RWPE1 (cell line): ENCODE measurements around the gene PDE4D.

Source experiments
- CTCF ChIA-PET: fragments of 350-600 bp; sonication (Branson Sonifier 250); formaldehyde crosslinking; extraction: SDS; loops from one replicate; lab custom pipeline; 2021; lab: Yijun Ruan, JAX
- POLR2A ChIA-PET: fragments of 400-600 bp; formaldehyde crosslinking; extraction: SDS; loops from one replicate; lab custom pipeline; 2020; ENCODE audit warnings: antibody characterized with exemption; ENCODE audit not compliant: low non-redundant PET; lab: Yijun Ruan, JAX
- DNase-seq: peaks from one replicate; pipeline ENCODE4 v3.0.0; 2012; ENCODE audit warnings: low spot score
- H3K27ac ChIP-seq: fragments of 450-650 bp; 2 replicates; pipeline ENCODE4 v1.5.1; 2017
- CTCF ChIP-seq: fragments of 450-650 bp; conservative IDR thresholded peaks from 2 replicates; pipeline ENCODE4 v1.5.1; 2017; ENCODE audit warnings: low read depth, mild to moderate bottlenecking

PDE4D gene

GRCh38 chr5:59830536-59831200 is 62.9 kb downstream of the PDE4D start:
- no peak for DNase-seq
- ChIA-PET POLR2A (no interaction called here), CTCF (interaction anchor here (1.0 kb wide), 1 partner anchor 20 kb away, joined by 3 read pairs; no protein-coding TSS in a partner anchor)
- no peak for TF ChIP-seq CTCF
- no peak overlapping the region for H3K27ac ChIP-seq

DNA sequence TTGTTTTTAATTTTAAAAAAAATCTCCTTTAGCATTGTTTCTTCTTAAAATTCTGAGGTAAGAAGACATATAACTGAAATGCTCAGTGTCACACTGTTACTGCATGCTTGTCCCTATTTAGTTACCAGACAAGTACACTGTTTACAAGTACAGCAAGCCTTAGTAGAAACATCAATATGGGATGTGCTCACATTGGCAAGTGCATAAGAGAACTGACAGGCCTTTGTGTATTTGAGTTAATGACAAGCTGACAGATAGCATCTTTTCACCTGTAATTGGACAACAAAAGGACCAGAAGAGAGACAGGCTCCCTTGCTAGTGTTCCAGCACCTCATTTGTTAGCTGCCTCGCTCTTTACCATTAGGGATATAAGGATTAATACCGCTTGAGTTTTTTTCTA is 63.6 kb downstream of the PDE4D start:
- no peak overlapping the region for H3K27ac ChIP-seq
- DNase-seq: no peak
- CTCF ChIA-PET: no interaction called here
- no peak for TF ChIP-seq CTCF
- POLR2A ChIA-PET: no interaction called here

GRCh38 chr5:59829386-59829785 is 64.1 kb downstream of the PDE4D start:
- ChIA-PET POLR2A (no interaction called here), CTCF (no interaction called here)
- no peak overlapping the region for H3K27ac ChIP-seq
- DNase-seq: no peak
- TF ChIP-seq CTCF: no peak

DNA sequence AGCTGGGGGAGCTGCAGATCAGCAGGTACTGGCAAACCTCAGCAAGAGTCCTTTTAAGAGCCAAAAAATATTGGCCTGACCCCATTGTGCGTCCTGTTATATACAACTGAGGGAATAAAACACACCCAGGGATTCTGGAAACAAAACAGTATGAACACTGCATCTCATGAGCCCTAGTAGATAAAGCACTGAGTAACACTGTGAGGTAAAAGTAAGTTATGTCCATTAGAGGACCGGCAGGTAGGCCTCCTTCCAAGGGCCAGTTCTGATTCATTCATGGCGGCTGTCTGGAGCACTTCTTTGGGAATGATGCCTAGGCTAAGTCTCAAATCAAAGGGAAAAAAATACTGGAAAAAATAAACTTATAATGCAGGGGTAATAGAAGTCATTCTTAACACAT is 64.9 kb downstream of the PDE4D start:
- H3K27ac ChIP-seq: no peak overlapping the region
- DNase-seq: no peak
- no peak for TF ChIP-seq CTCF
- ChIA-PET CTCF (interaction anchor here (0.6 kb wide), 1 partner anchor 14 kb away, joined by 5 read pairs; no protein-coding TSS in a partner anchor), POLR2A (no interaction called here)

DNA sequence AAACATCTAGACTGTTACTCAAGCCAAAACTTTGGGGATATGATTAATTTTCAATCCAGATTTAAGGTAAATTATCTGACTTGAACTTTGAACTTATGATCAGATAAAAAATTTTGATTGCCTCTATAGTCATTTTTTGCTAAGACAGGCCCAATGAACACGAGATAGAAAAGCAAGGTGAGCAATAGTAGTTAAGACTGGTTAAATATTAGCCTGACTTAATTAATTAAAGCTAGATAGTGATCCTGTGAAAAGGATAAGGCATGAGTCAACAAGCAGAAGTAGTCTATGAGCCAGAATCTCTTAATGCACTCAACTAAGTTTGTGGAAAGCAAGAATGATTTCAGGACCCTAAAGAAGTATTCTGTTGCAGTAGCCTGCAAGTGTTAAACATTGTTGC is 66.5 kb downstream of the PDE4D start:
- CTCF ChIA-PET: interaction anchor here (1.3 kb wide), 1 partner anchor 321 kb away, joined by 3 read pairs; no protein-coding TSS in a partner anchor

GRCh38 chr5:59823420-59823819 is 70.1 kb downstream of the PDE4D start:
- no peak for TF ChIP-seq CTCF
- ChIA-PET POLR2A (no interaction called here), CTCF (interaction anchor here (0.6 to 1.1 kb wide), 3 partner anchors 13 to 1984 kb away, joined by 3 to 7 read pairs (median 4); no protein-coding TSS in a partner anchor)
- DNase-seq: no peak
- no peak overlapping the region for H3K27ac ChIP-seq

More for the DNA sequence above, 66.5 kb downstream of the PDE4D start:
- H3K27ac ChIP-seq: no peak overlapping the region
- no peak for DNase-seq
- TF ChIP-seq CTCF: no peak
- POLR2A ChIA-PET: no interaction called here
